Amniotic epithelial cell (primary cell): ENCODE data around the gene RAC2.
"Not testable (repeated sequence)": the region's sequence is repeated elsewhere in the genome, so short reads cannot be mapped to it uniquely, and the experiment has no call there.

Experiments
- DNase-seq: peaks from one replicate; pipeline ENCODE4 v3.0.0-alpha.2; 2010; ENCODE audit warnings: low read depth

Gene RAC2

DNA sequence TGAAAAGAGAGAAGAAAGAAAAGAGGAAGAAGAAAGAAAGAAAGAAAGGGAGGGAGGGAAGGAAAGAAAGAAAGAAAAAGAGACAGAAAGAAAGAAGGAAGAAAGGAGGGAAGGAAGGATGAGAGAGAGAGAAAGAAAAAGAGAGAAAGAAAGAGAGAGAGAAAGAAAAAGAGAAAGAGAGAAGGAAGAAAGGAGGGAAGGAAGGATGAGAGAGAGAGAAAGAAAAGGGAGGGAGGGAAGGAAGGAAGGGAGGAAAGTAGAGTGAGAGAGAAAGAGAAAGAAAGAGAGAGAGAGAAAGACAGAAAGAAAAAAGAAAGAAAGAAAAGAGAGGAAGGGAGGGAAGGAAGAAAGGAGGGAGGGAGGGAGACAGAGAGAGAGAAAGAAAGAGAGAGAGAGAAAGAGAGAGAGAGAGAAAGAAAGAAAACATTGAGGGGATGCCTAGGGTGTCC, 11.5 kb upstream of the RAC2 start:
- no peak for DNase-seq

GRCh38 chr22:37254867-37255233, 10.8 kb upstream of the RAC2 start:
- DNase-seq, result peak; percentile 77

- DNase-seq, result peak; percentile 85
These were observed 10.3 kb upstream of the RAC2 start for GRCh38 chr22:37254209-37254866.

- DNase-seq, result no peak
These were observed 9.1 kb upstream of the RAC2 start for GRCh38 chr22:37253126-37253660.

- DNase-seq, result not testable (repeated sequence)
These were observed 7.8 kb upstream of the RAC2 start for GRCh38 chr22:37251836-37252235.

GRCh38 chr22:37249986-37250385, 5.9 kb upstream of the RAC2 start:
- no peak for DNase-seq

DNA sequence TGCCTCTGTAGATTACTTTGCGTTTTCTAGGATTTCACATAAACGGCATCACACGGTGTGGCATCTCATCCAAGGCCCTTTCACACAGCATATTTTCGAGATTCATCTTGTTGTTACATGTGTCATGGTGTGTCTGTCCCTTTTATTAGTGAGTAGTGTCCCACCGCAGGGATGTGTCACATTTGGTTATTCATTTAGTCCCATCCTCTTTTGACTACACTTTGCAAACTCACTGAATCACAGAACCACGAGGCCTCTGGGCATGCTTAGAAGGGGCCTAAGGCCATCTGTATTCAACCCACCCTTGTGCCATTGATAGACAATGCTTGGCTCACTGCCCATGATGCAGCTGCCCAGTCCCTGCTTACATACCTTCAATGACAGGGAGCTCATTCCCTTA, 4.2 kb upstream of the RAC2 start:
- DNase-seq, result no peak

- no peak for DNase-seq
These were observed 1.7 kb upstream of the RAC2 start for GRCh38 chr22:37245740-37246139.

- DNase-seq, result no peak
These were observed 1.1 kb upstream of the RAC2 start for GRCh38 chr22:37244922-37245722.

DNA sequence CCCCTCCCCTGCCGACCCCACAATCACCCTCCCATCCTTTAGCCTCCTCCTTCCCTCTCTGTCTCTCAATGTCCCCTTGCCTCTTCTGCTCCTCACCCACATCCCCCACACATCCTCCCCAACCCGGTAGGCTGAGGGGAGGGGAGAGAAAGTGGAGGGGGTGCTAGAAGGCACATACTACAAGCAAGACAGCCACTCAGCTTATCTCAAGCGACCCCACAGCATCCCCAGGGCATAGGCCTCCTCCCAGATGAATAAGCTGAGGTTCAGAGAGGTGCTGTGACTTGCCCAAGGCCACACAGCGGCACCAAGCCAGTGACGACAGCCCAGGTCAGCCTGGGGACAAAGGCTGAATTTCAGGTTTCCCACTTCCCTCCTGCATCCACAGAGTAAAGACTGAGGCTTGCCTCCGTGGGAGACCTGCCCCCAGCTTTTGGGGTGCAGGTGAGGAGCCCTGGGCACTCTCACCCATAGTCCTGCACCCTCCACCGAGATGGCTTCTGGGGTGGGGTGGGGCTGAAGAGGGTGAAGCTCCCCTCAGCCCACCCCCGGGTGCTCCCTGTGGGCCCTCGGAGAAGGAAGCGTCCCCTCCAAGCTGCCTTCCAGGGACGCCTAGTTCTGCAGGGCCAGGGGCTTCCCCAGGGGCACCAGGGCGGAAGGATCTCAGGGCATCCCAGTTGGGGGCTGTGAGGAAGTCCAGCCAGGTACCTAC, 511 bp downstream of the RAC2 start:
- no peak for DNase-seq

DNA sequence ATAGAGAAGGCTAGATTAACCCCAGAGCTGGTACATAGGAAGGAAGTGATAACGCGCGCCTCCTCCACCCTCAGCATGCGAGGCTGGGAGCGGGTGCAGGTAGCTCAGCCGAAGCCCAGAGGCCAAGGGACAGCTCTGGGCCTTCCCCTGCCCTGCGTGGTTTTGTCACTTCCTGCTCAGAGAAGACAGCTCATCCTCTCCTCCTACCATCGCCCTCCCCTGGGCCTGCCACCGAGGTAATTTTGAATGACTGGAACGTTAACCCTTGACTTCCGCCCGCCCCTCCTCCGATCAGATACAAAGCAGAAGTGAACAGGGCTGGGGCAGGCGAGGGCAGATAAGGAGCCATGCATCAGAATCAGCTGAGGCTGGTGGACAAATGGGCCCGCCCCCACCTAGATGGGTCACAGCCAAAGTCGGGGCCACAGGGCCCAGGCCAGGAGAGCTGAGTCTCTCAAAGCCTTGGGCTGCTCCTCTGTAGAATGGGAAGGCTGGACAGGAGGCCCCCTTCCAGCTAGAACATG, 1.6 kb downstream of the RAC2 start:
- DNase-seq, result peak; percentile 70

DNA sequence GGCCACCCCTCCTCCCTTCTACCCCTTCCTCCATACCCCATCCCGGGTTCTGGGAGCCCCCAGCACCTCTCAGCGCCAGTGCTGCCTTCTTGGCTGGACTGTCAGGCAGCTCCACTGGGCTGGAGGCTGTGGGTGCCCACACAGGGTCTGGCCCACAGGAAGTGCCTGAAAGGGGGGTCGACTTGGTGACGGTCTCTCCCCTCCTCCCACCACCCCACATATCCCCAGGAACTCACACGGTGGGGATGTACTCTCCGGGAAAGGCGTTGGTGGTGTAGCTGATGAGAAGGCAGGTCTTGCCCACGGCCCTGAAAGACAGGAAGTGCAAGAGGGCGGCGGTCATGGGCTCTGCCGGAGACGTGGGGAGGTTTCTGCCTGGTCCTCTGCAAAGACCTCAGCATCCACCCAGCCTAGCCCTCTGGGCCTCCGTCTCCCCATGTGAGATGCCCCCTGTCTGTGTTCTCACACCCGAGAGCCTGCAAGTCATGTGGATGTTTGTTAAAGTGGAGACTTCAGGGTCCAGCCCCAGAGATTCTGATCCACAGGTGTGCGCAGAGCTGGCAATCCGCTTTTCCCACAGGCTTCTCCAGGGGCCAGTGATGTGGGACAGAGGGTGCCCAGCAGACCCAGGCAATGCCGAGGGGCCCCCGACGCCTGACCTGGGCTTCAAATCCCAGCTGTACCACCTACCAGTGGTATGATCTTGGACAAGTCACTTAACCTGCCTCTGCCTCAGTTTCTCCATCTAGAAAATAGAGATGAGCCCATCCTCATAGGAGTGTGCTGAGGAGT, 2.5 kb downstream of the RAC2 start:
- DNase-seq, result no peak

DNA sequence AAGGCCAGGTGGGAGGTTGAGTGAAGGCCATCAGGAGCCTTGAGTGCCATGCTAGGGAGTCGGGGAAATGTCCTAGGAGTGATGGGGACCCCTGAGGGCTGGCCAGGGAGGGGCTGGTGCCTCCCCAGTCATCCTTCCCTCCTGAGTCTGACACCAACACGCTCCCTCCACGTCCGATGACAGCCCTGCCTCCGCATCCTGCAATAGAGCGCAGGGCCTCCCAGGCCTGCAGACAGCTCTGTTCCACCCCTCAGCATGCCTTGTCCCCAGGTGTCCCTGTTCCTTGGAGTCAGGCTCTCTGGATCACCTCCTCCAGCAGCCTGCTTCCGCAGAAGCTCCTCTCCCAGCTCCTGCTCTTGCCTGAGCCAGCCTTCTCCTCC, 3.1 kb downstream of the RAC2 start:
- no peak for DNase-seq

DNA sequence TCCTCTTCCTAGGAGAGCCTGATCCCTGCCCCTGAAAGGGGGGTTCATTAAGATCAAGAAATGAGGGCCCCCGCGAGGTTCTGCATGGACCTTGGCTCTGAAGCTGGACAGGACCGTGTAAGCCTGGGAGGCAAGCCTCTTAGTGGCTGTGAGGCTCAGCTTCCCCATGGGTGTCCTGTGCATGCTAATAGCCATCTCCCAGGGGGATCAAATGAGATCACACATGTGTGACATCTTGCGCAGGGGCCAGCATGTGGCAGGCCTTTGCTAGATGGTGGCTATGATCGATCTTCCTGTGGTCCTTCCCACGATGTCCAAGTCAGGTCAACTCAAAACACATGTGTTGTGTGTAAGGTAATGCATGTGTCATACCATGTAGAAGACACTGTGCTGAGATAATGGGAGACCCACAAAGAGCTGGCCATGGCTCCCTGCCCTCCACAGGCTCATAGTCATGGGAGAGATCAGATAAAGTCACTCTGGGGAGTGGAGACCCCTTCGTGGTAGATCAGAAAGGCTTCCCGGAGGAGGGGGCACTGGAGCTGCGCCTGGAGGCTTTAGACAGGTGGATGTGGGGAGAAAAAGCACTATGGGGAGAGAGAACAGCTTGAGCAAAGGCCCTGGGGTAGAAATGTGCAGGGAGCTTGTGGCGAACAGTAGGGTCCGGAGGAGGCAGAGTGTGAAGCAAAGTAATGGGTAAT, 3.7 kb downstream of the RAC2 start:
- DNase-seq, result no peak

- DNase-seq, result no peak
These were observed 4.5 kb downstream of the RAC2 start for GRCh38 chr22:37239336-37240239.

DNA sequence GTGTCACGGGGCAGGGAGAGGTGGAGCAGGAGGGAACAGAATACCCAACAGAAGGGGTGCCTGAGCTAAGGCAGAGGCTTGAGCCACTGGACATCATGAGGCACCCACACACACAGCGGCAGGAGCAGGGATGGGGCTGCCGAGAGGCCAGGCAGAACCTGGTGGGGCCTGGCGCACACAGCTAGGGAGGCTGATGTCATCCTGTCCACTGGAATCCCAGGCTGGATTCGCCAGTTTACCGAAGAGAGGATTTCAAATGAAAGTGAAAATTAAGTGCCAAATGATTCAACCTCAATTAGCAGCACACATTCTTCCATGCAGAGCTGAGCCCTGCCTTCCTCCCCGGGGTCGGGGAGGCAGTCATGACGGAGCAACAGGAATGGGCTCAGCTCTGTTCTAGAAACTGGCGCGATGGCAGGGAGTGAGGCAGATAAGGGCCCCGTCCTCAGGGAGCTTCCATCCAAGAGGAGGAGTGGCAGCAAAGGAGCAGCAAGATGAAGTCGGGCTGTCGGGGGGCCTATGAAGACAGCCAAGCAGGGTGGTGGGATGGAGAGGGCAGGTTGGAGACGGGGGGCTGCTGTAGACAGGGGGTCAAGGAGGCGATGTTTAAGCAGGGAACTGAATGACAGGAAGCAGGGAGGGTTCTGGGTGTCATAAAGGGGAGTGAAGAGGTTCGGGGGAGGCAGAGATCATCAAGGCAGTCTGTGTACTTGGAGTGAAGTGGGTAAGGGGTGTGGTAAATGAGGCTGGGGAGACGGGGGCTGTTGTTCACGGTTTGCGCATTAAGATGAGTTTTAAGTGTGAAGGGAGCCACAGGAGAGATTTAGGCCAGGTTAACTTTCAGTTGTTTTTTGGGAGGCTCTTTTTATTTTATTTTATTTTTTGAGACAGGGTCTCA, 6.4 kb downstream of the RAC2 start:
- DNase-seq, result peak; percentile 87

DNA sequence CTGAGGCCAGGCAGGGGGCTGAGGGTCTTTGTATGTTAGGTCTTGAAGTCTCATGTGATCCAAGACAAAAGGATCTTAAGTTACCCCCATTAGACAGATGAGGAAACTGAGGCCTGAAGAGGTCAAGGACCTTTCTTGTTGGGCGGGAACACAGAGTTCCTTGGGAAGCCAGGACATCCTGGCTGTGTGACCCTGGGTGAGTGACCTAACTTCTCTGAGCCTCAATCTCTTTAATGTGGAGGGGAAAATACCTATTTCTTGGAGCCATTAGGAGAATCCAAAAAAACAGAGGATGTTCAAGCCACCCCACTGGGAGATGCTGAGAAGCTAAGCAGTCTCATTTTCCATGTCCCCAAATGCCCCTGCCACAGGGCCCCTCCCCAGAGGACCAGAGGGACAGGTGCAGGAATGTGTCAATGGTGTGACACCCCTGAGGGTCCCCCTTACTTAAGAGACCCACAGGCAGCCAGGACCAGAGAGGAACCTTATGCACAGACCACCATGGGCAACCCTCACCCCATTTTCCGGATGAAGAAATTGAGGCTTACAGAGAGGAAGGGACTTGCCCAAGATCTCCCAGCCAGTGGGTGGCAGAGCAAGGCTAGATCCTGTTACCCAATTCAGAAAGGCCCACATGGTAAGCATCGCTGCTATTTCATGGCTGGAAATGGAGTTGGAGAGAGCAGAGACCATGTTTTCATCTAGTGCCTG, 8.0 kb downstream of the RAC2 start:
- no peak for DNase-seq
